T-helper 22 cell (primary cell): ENCODE data around the gene BNIPL.

Source experiments
- DNase-seq: peaks from one replicate; pipeline ENCODE4 v3.0.0-alpha.2; 2020; ENCODE audit warnings: low read depth

Gene BNIPL

GRCh38 chr1:151059109-151060006 is 23.0 kb downstream of the BNIPL start, which contains the start of gene CDC42SE1:
CDC42SE1 (minus strand) TSS chr1:151059622; CDS start chr1:151055730, 3,892 bp downstream.
- DNase-seq = peak; percentile 72

DNA sequence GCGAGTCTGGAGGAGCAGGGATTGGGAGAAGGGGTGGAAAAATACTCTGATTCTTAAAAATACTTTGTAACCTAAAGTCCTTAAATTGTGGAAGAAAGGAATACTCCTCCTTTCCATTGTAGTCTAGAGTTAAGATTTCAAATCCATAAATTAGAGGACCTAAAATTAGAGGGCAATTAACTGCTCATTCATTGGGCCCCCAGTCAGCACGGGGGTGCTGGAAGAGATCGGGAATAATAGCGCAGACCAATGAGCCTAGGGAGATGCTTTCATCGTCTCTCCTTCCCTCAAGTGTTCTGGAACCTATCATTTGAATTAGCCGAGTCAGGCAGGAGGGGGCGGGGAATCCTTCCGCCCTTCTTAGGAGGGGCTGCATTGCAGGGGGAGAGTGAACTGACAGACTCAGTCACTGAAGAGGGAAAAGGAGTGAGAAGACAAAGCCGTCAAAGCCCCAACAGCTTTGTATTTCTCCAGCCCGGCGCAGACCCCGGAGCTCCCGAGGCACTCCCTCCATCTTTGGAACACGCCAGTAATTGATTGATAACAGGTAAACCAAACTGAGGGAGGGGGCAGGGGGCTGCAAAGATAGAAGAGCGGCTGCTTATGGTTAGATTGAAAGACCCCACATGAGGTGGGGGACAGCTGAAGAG is 23.7 kb downstream of the BNIPL start, which contains the start of gene MLLT11:
MLLT11 (plus strand) TSS at position 391 of the 650 bp plus-strand sequence. CDS start 6,828 bp downstream, outside the sequence.
- no peak for DNase-seq

GRCh38 chr1:151060657-151061421 is 24.5 kb downstream of the BNIPL start:
- no peak for DNase-seq

- DNase-seq = no peak
Measured at GRCh38 chr1:151061704-151062103, 25.3 kb downstream of the BNIPL start.

DNA sequence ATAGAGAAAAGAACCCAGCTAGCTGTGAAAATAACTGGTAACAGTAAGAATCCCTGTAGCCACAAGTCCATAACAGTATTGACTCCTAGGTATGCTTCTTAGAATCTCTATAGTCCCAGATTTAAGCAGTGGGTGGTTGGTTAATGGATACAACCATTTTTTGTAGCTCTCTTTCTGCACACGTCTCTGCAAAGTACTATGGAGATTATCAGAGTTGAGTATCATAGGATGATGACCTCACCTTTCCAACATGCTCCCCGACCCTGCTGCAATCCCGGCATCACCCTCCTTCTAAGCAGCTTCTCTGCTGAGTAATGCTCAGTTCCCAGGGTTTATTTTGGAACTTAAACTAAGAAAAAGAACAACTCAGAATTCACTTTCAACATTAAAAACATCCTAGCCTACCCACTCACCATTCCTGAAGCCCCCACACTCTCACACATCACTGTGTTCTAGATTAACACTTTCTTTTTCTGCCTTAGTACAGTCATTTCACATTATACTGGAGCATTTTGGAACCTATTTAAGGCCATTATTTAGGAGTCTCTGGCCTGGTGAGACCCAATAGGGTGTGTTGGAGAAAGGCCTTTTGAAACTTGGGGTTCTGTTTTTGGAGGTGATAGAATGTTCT is 26.5 kb downstream of the BNIPL start:
- no peak for DNase-seq

DNA sequence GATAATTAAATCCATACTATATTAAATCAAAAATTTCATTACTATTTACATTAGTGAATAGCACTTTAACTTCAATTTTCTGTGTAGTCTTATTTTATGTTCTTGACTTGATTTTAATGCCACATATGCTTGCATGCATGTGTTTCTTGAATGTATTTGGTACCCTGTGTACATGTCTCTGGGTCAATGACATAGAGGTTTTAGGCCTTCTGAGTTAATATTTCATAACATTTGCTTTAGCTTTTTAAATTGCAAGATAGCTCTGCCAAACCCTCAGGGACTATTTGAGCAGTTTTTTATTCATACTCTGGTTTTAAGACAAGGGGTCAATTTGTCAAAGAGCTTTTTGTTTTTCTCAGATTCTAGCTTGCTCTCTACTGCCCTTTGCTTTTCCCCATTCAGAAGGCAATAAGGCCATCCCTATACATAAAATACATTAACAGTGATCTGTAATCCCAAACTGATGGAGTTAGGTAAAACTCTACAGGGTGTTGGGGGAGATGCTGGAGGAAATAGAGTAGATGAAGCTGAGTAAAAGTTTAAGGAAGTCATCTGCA is 28.8 kb downstream of the BNIPL start:
- DNase-seq = no peak

DNA sequence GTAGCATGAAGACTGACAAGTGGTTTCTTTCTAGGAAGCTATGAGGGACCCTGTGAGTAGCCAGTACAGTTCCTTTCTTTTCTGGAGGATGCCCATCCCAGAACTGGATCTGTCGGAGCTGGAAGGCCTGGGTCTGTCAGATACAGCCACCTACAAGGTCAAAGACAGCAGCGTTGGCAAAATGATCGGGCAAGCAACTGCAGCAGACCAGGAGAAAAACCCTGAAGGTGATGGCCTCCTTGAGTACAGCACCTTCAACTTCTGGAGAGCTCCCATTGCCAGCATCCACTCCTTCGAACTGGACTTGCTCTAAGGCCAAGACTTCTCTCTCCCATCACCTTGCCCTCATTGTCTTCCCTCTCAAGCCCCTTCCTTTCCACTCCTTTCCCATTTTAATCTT is 30.8 kb downstream of the BNIPL start:
- no peak for DNase-seq

- DNase-seq = no peak
Measured at GRCh38 chr1:151069103-151069486, 32.7 kb downstream of the BNIPL start.

- DNase-seq = peak; percentile 79
Measured at GRCh38 chr1:151070474-151071276, 34.3 kb downstream of the BNIPL start, which contains the start of gene GABPB2. GABPB2 (plus strand) TSS chr1:151070761; CDS start chr1:151088190, 17,429 bp downstream.

- DNase-seq = no peak
Measured at GRCh38 chr1:151072224-151072623, 35.8 kb downstream of the BNIPL start.

- no peak for DNase-seq
Measured at GRCh38 chr1:151085953-151086559, 49.7 kb downstream of the BNIPL start.
